HL-60 (cell line): ENCODE results near the gene ZSWIM9.

ENCODE experiments used
- DNase-seq, 2 experiments: peaks; one replicate each; pipeline ENCODE4 v3.0.0-alpha.2; 2010 to 2020; ENCODE audit warnings: low read depth in 1 of 2, low spot score in 1 of 2
- H3K27ac ChIP-seq: fragments of 250-450 bp; sonication (Bioruptor Pico); replicated peaks from 2 replicates; pipeline ENCODE4 v1.5.1; 2020; ENCODE audit warnings: mild to moderate bottlenecking, moderate library complexity
- H3K27me3 ChIP-seq: fragments of 250-450 bp; sonication (Bioruptor Pico); 2 replicates; pipeline ENCODE4 v1.5.1; 2021; ENCODE audit warnings: mild to moderate bottlenecking, moderate library complexity; ENCODE audit not compliant: insufficient read depth, poor library complexity, severe bottlenecking
- H3K4me3 ChIP-seq: replicated peaks from 2 replicates; pipeline ENCODE4 v1.5.1; 2011; ENCODE audit warnings: mild to moderate bottlenecking, control low read depth, low read length; ENCODE audit not compliant: insufficient read depth
- GABPA ChIP-seq: IDR thresholded peaks from 2 replicates; pipeline ENCODE4 v1.6.1; 2012; ENCODE audit warnings: low read depth
- POLR2AphosphoS5 ChIP-seq: IDR thresholded peaks from 2 replicates; pipeline ENCODE4 v1.6.1; 2012; ENCODE audit warnings: low read depth
- SPI1 ChIP-seq: IDR thresholded peaks from 2 replicates; pipeline ENCODE4 v1.6.1; 2012; ENCODE audit warnings: low read depth, mild to moderate bottlenecking, borderline replicate concordance
- TF ChIP-seq, protein P1 (sequence below): IDR thresholded peaks from 2 replicates; pipeline ENCODE4 v1.6.1; 2012; ENCODE audit warnings: low read depth; ENCODE audit not compliant: insufficient replicate concordance
- TF ChIP-seq, protein P2 (sequence below): IDR thresholded peaks from one replicate; pipeline ENCODE4 v1.5.1; 2011; ENCODE audit warnings: low read length, control low read depth, inconsistent platforms; ENCODE audit not compliant: insufficient read depth

Gene ZSWIM9

DNA sequence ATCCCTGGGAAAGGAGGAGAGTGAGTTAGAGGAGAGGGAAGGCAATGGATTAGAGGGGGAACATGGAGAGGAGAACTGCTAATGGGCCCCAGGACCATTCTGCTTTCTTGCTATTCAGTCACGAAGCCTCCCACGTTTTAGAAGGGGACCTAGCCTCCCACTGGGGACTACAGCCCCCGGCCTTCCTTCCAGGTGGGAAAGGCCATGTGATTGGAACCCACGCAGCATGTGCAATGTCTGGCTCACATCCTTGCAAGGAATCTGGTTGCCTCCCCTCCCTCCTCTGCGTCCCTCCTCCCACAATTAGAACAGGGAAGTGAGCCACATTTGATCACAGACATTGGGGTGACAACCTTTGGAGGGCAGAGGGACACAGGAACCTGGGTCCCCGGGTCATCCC is 37.4 kb upstream of the ZSWIM9 start:
- TF ChIP-seq, protein P1, sequence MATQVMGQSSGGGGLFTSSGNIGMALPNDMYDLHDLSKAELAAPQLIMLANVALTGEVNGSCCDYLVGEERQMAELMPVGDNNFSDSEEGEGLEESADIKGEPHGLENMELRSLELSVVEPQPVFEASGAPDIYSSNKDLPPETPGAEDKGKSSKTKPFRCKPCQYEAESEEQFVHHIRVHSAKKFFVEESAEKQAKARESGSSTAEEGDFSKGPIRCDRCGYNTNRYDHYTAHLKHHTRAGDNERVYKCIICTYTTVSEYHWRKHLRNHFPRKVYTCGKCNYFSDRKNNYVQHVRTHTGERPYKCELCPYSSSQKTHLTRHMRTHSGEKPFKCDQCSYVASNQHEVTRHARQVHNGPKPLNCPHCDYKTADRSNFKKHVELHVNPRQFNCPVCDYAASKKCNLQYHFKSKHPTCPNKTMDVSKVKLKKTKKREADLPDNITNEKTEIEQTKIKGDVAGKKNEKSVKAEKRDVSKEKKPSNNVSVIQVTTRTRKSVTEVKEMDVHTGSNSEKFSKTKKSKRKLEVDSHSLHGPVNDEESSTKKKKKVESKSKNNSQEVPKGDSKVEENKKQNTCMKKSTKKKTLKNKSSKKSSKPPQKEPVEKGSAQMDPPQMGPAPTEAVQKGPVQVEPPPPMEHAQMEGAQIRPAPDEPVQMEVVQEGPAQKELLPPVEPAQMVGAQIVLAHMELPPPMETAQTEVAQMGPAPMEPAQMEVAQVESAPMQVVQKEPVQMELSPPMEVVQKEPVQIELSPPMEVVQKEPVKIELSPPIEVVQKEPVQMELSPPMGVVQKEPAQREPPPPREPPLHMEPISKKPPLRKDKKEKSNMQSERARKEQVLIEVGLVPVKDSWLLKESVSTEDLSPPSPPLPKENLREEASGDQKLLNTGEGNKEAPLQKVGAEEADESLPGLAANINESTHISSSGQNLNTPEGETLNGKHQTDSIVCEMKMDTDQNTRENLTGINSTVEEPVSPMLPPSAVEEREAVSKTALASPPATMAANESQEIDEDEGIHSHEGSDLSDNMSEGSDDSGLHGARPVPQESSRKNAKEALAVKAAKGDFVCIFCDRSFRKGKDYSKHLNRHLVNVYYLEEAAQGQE: no peak
- Histone ChIP-seq H3K4me3 (no peak overlapping the region), H3K27me3 (no peaks in the 10 kb centered on the region), H3K27ac (no peak overlapping the region)
- DNase-seq: no peak

DNA sequence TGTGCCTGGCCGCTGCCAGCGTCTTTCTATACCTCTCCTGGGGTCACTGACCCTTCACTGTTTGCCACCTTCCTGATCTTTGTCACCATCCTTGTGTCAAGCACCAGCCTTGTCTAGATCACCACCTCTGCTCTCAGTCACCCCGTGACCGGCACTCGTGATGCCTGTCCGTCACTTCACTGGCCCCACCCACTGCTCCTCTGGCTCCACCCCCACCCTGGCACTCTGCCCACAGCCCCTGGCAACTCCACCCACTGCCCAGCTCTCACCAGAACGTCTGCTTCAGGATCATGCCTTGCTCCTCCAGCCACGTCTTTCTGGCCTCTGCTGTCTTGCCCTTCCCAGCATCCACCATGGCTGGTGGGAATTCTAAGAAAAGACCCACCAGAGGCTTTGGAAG is 35.1 kb upstream of the ZSWIM9 start:
- no peak for TF ChIP-seq SPI1
- no peak overlapping the region for H3K27ac ChIP-seq
- DNase-seq: no peak
- H3K4me3 ChIP-seq: no peak overlapping the region
- H3K27me3 ChIP-seq: no peaks in the 10 kb centered on the region

DNA sequence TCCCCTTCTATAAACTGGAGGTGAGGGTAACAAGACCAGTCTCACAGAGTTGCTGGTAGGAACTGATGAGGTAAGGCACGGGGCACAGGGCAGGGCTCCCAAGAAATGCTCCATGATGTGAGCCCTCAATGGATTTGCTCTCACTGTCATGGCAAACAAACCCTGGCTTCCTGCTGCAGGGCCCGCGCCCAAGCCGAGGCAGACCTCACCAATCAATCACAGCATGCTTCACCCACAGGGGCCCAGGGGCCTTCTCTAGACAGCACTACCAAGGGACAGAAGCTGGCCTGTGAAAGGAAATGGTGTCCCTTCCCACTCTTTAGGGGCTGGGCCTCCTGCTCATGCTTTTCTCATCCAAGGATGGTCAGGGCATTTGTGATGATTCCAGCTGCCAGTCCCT is 33.9 kb upstream of the ZSWIM9 start:
- TF ChIP-seq, protein P1: no peak
- no peak for DNase-seq
- no peak overlapping the region for H3K4me3 ChIP-seq
- no peak overlapping the region for H3K27ac ChIP-seq
- no peaks in the 10 kb centered on the region for H3K27me3 ChIP-seq

DNA sequence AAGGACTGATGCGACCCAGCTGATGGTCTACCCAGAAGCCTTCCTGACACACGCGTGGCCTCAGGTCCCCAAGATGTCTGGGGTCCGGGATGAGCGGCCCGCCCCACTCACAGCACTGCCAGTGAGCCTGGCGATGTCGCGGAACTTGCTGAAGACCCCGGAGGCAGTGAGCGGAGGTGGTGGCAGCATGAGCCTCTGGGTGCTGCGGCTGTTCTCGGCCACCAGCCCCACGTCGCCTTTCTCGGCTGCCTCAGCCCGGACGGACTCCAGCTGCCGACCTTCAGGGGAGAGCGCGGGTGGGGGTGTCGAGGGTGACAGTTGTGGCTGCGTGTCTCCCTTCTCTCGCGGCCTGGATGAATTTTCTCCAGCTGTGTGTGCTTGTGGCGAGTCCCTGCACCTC is 33.1 kb upstream of the ZSWIM9 start:
- H3K27ac ChIP-seq: no peak overlapping the region
- no peaks in the 10 kb centered on the region for H3K27me3 ChIP-seq
- DNase-seq: no peak
- TF ChIP-seq GABPA (no peak), POLR2AphosphoS5 (no peak), SPI1 (no peak)
- TF ChIP-seq, protein P1: no peak
- TF ChIP-seq, protein P2, sequence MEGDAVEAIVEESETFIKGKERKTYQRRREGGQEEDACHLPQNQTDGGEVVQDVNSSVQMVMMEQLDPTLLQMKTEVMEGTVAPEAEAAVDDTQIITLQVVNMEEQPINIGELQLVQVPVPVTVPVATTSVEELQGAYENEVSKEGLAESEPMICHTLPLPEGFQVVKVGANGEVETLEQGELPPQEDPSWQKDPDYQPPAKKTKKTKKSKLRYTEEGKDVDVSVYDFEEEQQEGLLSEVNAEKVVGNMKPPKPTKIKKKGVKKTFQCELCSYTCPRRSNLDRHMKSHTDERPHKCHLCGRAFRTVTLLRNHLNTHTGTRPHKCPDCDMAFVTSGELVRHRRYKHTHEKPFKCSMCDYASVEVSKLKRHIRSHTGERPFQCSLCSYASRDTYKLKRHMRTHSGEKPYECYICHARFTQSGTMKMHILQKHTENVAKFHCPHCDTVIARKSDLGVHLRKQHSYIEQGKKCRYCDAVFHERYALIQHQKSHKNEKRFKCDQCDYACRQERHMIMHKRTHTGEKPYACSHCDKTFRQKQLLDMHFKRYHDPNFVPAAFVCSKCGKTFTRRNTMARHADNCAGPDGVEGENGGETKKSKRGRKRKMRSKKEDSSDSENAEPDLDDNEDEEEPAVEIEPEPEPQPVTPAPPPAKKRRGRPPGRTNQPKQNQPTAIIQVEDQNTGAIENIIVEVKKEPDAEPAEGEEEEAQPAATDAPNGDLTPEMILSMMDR: no peak
- no peak overlapping the region for H3K4me3 ChIP-seq

DNA sequence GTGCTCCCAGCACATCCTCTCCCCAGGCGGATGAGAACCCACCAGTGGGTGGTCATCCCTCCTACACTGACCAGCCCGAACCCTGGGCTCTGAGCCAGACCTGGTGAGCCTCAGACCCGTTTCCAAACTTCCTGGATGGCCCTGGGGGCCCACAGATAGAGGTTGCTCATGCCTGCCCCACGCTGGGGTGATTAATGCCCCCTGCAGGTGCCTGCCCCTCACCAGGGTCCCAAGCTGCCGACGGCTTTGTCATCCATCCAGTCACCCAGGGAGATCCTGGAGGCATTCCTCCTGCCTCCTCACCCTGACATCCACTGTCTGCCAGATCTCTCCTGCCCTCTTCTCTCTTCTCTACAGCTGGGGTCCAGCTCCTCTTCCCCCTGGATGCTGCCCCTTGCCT is 31.4 kb upstream of the ZSWIM9 start:
- DNase-seq: no peak
- H3K27me3 ChIP-seq: no peaks in the 10 kb centered on the region
- H3K27ac ChIP-seq: no peak overlapping the region
- H3K4me3 ChIP-seq: no peak overlapping the region
- no peak for TF ChIP-seq SPI1
